HG03565 (cell line): ENCODE results near the gene DENND5A.
A peak's percentile ranks its signal among the peaks of the same experiment; 100 is the strongest.

Source experiments
- ATAC-seq: cut with Tn5 transposase; IDR thresholded peaks from one replicate; pipeline ENCODE4 v1.9.1; 2021; ENCODE audit warnings: mild to moderate bottlenecking, moderate library complexity; ENCODE audit not compliant: unreplicated experiment

DENND5A gene

DNA sequence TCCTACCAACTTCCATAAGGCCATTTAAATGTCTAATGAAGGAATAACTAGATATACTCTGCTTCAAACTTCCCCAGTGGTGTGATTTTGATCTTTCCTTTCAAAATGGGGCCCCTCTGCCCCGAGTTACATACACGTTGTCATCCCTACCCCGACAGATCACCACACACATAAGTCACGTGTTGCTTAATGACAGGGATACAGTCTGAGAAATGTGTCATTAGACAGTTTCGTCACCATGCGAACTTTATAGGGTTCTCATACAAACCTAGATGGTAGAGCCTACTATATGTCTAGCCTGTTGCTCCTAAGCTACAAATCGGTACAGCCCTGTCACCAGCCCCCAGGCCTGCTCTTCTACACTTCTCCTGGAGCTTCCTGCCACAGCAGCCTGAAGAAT is 124.0 kb downstream of the DENND5A start:
- no peak for ATAC-seq

DNA sequence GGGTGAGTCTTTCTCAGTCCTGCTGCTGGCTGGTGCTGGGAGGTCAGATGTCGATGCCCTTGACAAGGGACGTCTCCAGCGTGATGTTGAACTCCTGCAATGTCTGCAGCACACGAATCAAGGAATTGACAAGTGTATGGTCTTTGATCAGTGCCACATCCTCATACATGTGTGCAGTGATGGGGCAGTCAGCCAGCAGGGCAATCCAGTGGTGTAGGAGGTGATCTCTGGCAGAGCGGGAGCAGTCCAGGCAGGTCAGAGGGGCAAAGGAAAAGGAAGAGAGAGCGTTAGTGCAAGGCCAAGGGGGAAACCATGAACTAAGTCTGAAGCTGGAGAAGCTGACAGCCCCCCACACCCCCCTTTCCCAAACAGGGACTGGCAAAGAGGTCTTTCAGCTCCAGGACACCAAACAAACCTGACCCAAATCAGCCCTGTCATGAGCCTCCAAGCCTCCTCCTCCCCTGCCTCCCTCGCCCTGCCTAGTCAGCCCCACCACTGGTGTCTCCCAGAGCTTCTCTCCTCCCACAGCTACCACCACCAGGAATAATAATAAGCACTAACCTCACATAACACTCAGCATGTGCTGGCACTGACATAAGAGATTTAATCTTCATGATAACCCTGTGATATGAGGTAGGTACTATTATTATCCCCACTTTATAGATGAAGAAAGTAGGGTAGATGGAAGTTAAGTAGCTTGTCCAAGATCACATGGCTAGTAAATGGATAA is 125.4 kb downstream of the DENND5A start:
- ATAC-seq: no peak

DNA sequence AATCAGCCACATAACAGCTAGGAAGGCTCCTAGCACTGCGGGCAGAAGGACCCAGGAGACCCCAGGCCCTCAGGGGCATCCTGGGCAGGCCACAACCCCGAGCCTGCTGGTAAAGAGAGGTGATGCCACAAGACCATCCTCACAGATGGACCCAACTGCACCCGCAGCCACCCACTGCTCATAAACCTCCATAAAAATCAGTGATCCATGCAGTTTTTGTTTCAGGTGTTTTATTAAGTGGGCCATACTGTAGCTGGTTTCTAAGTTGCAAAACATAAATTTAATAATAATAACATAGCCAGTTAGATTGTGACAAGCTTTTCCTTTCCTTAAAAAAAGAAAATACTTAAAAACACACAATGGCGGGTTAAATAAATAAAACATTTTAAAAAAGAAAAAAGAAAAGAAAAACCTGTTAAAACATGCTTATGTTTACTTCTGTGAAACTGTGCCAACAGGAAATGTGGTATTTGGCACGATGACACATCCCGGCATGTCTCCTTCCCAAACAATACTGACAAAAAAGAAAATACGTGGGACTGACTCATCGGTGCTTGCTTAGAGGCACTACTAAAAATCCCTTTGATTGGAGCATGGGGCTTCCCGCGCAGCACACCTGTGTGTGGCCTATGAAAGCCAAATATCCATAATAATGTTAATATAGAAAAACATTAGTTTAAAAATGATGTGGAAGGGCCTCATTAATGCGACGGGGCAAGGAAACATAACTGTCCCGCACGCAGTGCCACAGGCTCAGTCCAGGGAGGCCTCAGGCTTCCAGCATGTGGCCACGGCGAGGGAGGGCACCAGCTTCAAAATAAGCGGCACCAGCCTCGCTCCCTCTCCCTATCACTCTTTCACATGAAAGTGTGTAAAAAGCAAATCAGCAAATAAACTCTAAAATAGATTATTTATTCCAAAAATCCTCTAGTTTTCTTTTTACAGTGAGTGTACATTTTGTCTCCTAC is 126.3 kb downstream of the DENND5A start:
- ATAC-seq: no peak

DNA sequence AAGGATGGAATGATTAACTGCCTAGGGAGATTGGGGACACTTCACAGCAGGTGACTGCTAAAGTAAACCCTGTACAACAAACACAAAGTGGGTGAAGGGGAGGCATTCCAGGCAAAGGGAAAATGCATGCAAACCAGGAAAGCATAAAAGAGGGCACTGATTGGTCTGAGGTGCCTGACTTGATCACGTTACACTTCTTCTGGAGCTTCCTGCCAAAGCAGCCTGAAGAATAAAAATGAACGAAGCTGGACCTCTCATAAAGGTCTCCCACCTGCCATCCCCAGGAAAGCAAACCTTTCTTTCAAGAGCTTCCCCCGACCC is 127.1 kb downstream of the DENND5A start:
- no peak for ATAC-seq

DNA sequence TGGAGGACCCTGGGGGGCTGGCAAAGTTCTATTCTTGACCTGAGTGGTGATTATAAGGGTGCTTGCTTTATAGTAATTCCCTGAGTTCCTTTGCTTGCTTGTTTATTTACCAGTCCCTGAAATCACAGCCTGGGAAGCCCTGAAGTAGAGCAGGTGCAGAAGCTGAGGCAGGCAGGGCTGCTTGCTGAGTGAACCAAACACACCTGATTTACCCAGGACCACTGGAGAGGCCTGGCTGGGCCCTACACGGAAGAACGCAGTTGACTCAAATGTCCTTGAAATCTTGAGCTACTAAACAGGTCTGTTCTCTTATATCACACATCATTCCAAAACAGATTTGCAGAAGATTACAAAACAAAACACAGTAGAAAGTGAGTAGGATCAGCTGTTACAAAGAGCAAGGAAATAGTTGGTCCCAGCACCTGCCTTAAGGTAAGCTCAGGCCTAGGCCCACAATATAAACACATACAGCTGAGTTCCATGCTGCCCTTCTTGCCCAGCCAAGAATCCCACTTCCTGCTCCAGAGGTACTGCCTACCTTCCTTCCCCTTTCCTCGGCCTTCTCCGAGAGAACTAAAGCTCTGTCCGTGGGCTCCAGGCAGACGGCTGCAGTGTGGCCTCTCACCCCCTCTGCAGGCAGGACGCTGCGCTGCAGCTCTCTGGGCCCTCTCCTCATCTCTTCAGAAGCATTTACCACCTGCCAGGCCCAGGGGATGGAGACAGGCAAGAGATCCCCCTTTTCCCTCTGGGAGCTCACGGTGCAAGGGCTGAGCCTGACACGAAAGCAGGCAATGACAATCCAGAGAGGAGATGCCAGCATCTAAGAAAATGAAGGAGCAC is 127.6 kb downstream of the DENND5A start:
- peak; percentile 63 for ATAC-seq

DNA sequence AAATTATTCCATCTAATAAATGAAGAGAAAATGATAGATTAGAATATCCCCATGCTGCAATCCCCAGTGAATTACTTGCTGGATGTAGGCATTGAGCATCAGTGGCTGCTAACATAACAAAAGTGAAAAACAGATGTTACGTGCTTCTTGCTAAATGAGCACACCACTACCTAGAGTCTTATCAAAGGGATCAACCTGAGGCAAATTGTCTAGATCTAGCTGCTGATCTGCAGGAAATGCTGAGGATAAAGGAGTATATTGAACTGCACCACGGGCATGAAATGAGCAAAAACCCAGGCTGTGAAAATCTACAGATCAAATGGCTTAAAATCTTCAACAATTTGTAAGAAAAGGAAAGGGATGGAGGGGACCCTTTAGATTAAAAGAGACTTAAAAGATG is 128.4 kb downstream of the DENND5A start:
- ATAC-seq: no peak

DNA sequence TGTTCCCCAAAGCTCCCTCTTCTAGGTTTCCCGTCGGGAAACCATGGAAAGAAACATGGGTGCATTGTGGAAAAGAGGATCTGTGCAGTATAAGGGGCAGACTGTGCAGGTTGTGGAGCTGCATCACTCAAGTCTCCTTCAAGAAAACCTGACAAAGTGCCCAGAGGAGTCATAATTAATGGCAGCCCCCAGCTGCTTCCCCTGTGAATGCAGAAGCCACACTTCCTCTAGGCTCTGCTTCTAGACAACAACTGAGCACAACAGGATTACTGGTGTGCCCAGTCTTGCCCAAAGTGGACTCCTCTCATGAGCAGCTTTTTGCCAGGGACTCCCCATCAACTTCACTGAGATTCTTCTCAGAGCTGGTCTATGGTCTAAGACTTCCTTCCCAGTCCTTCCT is 131.2 kb downstream of the DENND5A start:
- no peak for ATAC-seq

DNA sequence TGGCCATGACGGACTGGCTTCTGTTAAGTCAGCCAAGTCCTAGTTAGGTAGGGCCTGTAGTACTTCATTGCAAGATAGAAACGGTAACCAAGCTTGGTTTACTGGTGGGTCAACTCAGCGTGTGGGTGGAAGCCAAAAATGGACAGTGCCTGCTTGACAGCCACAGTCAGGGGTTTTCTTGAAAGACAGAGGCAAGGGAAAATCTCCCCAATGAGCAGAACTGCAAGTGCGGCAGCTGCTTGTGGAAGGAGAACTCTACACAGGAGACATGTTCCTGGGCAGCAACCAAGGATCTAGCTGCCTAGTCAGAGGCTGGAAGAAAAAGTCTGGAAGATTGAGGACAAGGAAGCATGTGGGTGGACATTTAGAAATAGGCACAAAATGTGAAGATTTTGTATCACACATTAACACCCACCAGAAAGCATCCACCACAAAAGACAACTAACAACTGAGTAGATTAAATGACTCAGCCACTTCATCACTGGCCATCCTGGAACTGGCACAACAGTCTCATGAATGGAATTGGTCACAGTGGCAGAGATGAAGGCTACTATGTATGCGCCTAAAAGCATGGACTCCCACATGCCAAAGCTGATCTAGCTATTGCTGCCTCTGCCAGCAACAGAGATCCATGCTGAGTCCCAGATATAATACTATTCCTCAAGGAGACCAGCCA is 132.8 kb downstream of the DENND5A start:
- ATAC-seq: no peak

DNA sequence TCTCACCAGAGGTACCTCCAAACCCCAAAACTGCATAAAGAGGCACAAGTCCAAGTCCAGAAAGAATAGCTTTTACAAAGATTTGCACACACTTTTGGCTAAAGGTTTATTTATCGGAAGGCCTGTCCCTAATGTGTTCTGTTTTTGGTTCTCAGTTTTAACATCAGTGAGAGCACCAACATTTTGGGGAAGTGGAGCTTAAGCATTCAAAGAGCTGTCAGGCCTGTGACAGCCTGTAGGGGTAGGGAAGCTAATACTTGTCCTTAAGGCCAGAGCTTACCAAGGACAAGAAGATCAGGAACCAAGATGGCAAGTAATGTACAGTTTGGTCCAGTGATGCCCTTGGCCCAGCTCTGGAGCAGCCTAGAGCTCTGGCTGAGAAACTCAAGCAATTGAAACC is 134.9 kb downstream of the DENND5A start:
- ATAC-seq: no peak

DNA sequence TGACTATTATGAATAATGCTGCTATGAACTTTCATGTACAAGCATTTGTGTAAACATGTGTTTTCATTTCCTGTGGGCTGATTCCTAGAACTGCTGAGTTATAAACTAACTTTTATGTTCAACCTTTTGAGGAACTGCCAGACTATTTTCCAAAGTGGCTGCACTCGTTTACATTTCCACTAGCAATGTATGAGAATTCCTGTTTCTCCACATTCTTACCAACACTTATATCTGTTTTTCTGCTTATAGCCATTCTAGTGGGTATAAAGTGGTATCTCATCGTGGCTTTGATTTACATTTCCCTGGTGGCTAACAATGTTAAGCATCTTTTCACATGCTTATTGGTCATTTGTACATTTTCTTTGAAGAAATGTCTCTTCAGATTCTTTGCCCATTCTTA is 138.5 kb downstream of the DENND5A start:
- ATAC-seq: no peak

DNA sequence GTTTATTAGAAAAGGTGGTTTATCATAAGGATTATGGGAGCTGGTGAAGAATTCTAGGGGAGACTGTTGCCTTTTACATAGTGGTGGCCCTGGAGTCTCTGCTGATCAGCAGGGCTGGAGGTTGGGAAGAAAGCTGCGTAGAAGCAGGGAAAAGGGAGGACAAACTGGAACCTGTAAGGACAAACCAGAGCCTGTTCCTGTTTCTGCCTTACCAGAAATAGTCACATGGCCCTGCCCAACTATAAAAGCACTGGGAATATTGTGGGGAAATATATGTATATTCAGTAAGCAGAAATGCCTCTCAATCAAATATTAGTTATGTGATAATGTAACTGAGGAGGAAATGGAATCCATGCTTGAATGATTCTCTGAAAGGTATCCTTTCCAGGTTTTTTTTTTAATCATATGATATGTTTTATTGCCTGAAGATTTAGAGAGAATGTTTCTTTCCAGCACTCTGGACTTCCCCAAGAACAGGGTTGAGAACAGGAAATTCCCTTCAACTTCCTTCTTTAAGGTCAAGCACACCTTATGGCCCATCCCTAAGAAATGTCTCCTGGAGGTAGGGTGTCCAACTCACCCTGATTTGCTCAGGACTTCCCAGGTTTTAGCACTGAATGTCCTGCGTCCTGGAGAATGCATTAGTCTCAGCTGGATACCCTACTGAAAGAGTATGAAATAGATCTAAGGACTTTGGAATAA is 139.8 kb downstream of the DENND5A start:
- no peak for ATAC-seq

DNA sequence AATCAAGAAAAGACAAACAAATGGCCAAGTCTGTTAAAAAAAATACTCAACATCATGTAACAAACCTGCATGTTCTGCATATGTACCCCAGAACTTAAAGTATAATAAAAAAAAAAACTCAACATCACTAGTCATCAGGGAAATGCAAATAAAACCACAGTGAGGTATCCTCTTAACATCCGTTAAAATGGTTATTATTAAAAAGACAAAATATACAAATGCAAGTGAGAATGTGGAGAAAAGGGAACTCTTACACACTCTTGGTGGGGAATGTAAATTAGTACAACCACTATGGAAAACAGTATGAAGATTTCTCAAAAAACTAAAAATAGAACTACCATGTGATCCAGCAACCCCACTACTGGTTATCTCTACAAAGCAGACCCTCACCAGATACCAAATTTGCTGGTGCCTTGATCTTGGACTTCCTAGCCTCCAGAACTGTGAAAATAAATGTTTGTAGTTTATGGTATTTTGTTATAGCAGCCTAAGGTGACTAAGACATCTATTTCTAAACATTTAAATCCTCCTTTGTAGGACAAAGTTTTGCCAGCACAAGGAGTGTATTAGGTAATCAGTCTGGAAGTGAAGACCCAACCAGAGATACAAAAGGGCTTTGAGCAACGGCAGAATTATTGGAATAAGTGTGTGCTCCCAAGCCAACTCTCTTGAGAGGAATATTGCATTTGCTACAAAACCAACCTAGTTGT is 141.4 kb downstream of the DENND5A start:
- no peak for ATAC-seq

DNA sequence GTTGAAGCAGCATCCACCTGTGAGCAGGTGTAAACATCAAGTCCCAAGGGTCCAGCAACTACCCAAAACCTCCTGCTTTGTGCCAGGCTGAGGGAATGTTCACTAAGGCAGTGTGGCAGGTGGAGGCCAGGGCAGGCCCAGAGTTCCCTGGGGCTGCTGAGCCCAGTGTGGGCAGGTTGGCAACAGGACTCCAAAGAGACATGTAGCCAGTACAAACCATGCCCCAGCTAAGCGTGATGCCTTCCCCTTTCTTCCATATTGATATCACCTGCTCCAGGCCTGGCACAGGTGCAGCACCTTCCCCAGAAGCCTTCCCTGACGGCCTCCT is 143.7 kb downstream of the DENND5A start:
- ATAC-seq: no peak

DNA sequence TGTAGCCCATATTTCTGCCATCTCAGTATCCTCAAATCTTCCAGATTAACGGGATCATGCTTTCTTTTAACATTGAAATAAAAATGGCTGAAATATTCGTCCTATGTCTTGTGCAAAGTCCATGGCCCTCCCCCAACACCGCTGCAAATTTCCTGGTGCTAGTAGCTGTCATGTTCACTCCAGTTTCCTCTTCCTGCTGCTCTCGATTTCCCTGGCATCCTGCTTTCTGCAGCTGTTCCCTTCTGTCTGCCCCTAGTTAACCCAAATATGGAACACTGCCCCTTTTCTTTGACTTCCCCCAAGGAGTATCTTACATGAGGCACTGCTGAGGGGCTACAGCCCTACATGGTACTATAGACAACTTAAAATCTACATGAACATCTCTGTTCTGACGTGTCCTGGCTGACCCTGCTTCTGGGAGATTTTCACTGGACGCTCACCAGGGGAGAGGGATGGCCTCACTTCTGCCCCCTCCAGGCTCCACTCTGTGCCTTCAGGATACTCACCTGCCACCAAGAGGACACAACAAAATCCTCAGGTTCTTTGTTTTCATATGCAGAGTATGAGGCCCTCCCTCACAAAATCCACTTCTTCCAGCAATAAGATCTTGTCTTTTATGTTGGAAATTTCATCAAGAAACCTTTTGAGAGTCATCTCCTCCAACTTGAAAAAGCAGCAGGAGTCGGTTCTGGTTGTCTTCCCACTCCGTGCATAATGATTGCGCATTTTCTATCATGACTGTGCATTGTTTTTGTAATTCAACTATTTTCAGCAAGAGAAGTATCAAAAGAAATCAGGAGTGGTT is 144.3 kb downstream of the DENND5A start:
- no peak for ATAC-seq

DNA sequence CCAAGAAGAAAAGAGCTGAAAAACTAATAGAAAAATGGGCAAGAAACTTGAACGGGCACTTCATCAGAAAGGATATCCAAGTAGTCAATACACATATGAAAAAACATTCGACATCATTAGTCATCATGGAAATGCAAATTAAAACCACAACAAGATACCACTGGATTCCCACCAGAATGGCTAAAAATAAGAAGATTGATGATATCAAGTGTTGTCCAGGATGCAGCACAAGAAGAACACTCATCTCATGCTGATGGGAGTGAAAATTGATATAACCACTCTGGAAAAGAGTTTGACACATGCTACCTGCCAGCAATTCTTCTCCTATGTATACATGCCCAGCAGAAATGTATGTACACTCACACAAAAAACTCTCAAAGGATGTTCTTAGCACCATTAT is 146.9 kb downstream of the DENND5A start:
- no peak for ATAC-seq

DNA sequence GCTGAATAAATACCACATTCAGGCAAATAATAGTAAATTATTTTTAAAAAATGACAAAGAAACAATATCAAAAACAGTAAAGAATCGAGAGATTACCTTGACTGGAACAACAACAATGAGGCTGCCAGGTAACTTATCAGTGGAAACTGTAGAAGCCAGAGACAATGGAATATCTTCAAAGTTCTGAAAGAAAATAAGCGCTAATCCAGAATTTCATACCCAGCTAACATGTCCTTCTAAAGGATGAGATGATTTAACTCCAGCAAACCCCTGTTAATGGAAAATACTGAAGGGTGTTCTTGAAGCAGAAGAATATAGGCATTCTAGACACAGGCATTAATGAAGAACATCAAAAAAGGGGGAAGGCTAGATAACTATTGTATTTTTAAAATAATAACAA is 153.1 kb downstream of the DENND5A start:
- no peak for ATAC-seq

DNA sequence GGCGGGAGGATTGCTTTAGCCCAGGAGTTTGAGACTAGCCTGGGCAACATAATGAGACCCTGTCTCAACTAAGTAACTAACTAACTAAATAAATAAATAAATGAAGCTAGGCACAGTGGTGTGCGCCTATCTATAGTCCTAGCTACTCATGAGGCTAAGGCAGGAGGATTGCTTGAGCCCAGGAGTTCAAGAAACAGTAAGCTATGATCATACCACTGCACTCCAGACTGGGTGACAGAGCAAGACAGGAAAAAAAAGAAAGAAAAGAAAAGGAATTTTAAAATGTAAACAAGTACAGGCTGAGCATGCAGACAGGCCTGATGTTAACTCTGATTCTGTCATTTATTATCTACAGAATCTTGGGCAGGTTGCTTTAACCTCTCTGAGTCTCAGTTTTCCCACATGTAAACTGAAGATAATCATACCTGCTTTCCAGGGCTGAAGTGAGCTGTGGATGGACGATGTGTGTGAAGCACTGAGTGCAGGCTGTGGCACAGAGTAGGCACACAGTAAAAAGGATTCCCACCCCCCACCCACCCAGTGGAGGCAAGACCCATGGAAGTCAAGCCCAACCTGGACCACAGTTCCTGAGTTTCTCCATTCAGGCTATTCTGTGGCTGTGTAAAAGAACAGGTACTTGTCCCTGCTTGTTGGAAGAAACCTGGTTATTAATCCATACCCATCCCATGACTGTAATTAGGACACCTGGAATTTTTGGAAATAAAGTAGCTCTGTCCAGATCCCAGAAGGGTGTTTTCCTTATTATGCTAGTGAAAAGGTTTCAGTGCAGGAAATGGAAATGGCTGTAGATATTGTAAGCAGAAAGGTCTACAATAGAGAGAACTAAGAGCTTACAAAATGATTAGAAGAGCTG is 155.1 kb downstream of the DENND5A start:
- no peak for ATAC-seq

DNA sequence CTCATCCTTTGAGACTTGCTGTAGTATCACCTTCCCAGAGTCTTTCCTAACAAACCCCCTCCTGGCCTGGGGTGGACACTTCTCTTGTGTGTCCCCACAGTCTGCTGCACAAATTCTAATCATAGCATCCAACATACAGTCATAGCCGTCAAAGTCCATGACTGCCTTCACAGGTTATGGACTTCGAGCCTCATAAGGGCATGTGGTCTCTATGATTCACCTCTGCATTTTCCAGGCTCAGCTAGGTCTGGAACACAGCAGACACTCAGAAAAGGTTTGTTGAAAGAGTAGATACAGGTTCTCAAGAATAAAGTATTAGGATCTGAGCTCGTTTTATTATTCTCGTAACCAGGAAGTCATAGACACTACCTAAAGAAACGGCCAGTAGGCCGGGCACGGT is 160.6 kb downstream of the DENND5A start:
- ATAC-seq: no peak
